ENCODE measurements around the gene TCL1B.
"Not testable (repeated sequence)": the region's sequence is repeated elsewhere in the genome, so short reads cannot be mapped to it uniquely, and the experiment has no call there.

Gene TCL1B

DNA sequence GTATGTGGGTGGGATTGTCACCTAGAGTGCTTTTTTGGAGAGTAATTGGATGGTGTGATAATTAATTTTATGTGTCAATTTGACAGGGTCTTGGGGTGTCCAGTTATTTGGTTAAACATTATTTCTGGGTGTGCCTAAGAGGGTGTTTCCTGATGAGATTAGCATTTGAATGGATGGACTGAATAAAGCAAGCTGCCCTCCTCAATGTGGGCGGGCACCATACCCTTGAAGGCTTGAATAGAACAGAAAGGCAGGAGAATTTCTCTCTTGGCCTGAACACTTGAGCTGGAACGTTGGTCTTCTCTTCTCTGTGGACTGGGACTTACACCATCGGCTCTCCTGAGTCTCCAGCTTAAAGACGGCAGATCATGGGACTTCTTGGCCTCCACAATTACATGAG is 28.8 kb upstream of the TCL1B start:
- H3K36me3 ChIP-seq (ENCODE audit: control insufficient read depth in 2 of 2, insufficient read depth in 2 of 2, low read length in 2 of 2), result no peaks in the 10 kb centered on the region
- H3K4me3 ChIP-seq (ENCODE audit: low read length in 2 of 2), result no peak overlapping the region
- no peaks in the 10 kb centered on the region for H3K9me3 ChIP-seq (ENCODE audit: control insufficient read depth in 2 of 2, low read length in 2 of 2)
- no peaks in the 10 kb centered on the region for H3K4me1 ChIP-seq (ENCODE audit: control insufficient read depth, insufficient read depth, low read length)
- no peak overlapping the region for H3K9ac ChIP-seq (ENCODE audit: low read length in 2 of 2)
- H3K27ac ChIP-seq (ENCODE audit: low read length), result no peak overlapping the region
- H3K27me3 ChIP-seq (ENCODE audit: control insufficient read depth in 1 of 2, insufficient read depth in 2 of 2, low read length in 2 of 2), result peaks cover 12 to 21% of the 10 kb centered on the region in 2 donors

GRCh38 chr14:95659293-95659989 is 26.8 kb upstream of the TCL1B start:
- peaks cover 12 to 23% of the 10 kb centered on the region in 2 donors for H3K27me3 ChIP-seq (ENCODE audit: control insufficient read depth in 1 of 2, insufficient read depth in 2 of 2, low read length in 2 of 2)
- H3K36me3 ChIP-seq (ENCODE audit: control insufficient read depth in 2 of 2, insufficient read depth in 2 of 2, low read length in 2 of 2), result no peaks in the 10 kb centered on the region

DNA sequence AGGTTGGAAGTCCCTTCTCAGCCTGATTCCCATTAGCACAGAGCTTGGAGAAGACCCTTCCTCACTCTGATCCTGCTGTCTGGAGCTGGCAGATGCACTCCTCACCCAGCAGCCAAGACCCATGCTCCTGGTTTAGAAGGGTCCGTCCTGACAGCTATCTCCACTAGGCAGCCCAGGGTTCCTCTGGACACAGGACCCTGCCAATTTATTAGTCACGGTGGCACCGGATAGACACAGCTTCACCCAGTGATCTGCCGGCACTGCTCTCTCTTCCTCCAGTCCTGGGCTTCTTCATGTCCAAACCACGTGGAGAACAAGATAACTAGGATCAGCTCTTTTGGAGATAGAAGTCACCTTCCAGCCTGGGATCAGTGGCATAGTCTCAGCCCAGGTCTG is 26.2 kb upstream of the TCL1B start:
- Histone ChIP-seq H3K4me3 (ENCODE audit: low read length in 2 of 2) (no peak overlapping the region), H3K9ac (ENCODE audit: low read length in 2 of 2) (no peak overlapping the region), H3K27me3 (ENCODE audit: control insufficient read depth in 1 of 2, insufficient read depth in 2 of 2, low read length in 2 of 2) (peaks cover 12 to 23% of the 10 kb centered on the region in 2 donors), H3K36me3 (ENCODE audit: control insufficient read depth in 2 of 2, insufficient read depth in 2 of 2, low read length in 2 of 2) (no peaks in the 10 kb centered on the region), H3K9me3 (ENCODE audit: control insufficient read depth in 2 of 2, low read length in 2 of 2) (no peaks in the 10 kb centered on the region), H3K27ac (ENCODE audit: low read length) (no peak overlapping the region), H3K4me1 (ENCODE audit: control insufficient read depth, insufficient read depth, low read length) (no peaks in the 10 kb centered on the region)

More at GRCh38 chr14:95659293-95659989, 26.8 kb upstream of the TCL1B start:
- Histone ChIP-seq H3K4me1 (ENCODE audit: control insufficient read depth, insufficient read depth, low read length) (no peaks in the 10 kb centered on the region), H3K9me3 (ENCODE audit: control insufficient read depth in 2 of 2, low read length in 2 of 2) (no peaks in the 10 kb centered on the region), H3K27ac (ENCODE audit: low read length) (no peak overlapping the region), H3K4me3 (ENCODE audit: low read length in 2 of 2) (no peak overlapping the region), H3K9ac (ENCODE audit: low read length in 2 of 2) (no peak overlapping the region)

- H3K27ac ChIP-seq (ENCODE audit: low read length), result no peak overlapping the region
These were observed 25.3 kb upstream of the TCL1B start for GRCh38 chr14:95660651-95661515.

GRCh38 chr14:95662376-95663186 is 23.6 kb upstream of the TCL1B start:
- H3K4me3 ChIP-seq (ENCODE audit: low read length in 2 of 2), result no peak overlapping the region
- H3K4me1 ChIP-seq (ENCODE audit: control insufficient read depth, insufficient read depth, low read length), result no peaks in the 10 kb centered on the region
- peaks cover 12 to 29% of the 10 kb centered on the region in 2 donors for H3K27me3 ChIP-seq (ENCODE audit: control insufficient read depth in 1 of 2, insufficient read depth in 2 of 2, low read length in 2 of 2)
- H3K27ac ChIP-seq (ENCODE audit: low read length), result no peak overlapping the region
- H3K9me3 ChIP-seq (ENCODE audit: control insufficient read depth in 2 of 2, low read length in 2 of 2), result no peaks in the 10 kb centered on the region
- no peaks in the 10 kb centered on the region for H3K36me3 ChIP-seq (ENCODE audit: control insufficient read depth in 2 of 2, insufficient read depth in 2 of 2, low read length in 2 of 2)
- no peak overlapping the region for H3K9ac ChIP-seq (ENCODE audit: low read length in 2 of 2)

More at GRCh38 chr14:95660651-95661515, 25.3 kb upstream of the TCL1B start:
- H3K36me3 ChIP-seq (ENCODE audit: control insufficient read depth in 2 of 2, insufficient read depth in 2 of 2, low read length in 2 of 2), result no peaks in the 10 kb centered on the region
- no peaks in the 10 kb centered on the region for H3K9me3 ChIP-seq (ENCODE audit: control insufficient read depth in 2 of 2, low read length in 2 of 2)
- H3K9ac ChIP-seq (ENCODE audit: low read length in 2 of 2), result no peak overlapping the region
- no peaks in the 10 kb centered on the region for H3K4me1 ChIP-seq (ENCODE audit: control insufficient read depth, insufficient read depth, low read length)
- no peak overlapping the region for H3K4me3 ChIP-seq (ENCODE audit: low read length in 2 of 2)
- H3K27me3 ChIP-seq (ENCODE audit: control insufficient read depth in 1 of 2, insufficient read depth in 2 of 2, low read length in 2 of 2), result peaks cover 12 to 23% of the 10 kb centered on the region in 2 donors

DNA sequence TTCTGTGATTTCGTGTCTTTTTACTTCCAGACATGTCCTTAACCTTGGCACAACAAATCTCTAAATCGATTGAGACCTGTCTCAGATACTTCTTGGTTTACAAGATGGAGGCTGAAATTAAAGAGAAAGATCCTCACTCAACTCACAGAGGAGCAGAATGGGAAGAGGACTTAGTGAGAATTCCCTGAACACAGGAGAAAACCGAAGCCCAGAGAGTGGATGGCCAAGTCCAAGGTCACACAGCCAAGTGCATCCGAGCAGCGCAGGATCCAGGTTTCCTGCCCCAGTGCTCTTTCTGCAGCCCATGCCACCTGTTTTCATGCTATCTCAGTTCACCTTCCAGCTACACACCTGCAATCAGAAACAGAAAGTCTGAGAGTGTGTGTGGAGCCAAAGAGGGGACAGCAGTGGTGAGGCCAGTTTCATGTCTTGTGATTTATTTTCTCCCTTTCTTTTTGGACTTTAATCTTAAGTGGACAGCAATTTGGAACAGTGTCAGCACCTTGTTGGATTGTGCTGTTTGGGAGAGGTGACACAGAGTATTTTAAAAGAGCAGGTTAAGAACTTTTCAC is 22.9 kb upstream of the TCL1B start:
- H3K9me3 ChIP-seq (ENCODE audit: control insufficient read depth in 2 of 2, low read length in 2 of 2), result no peaks in the 10 kb centered on the region
- H3K27me3 ChIP-seq (ENCODE audit: control insufficient read depth in 1 of 2, insufficient read depth in 2 of 2, low read length in 2 of 2), result peaks cover 12 to 26% of the 10 kb centered on the region in 2 donors
- H3K4me3 ChIP-seq (ENCODE audit: low read length in 2 of 2), result no peak overlapping the region
- H3K9ac ChIP-seq (ENCODE audit: low read length in 2 of 2), result no peak overlapping the region
- H3K4me1 ChIP-seq (ENCODE audit: control insufficient read depth, insufficient read depth, low read length), result no peaks in the 10 kb centered on the region
- no peaks in the 10 kb centered on the region for H3K36me3 ChIP-seq (ENCODE audit: control insufficient read depth in 2 of 2, insufficient read depth in 2 of 2, low read length in 2 of 2)
- no peak overlapping the region for H3K27ac ChIP-seq (ENCODE audit: low read length)

- no peak overlapping the region for H3K27ac ChIP-seq (ENCODE audit: low read length)
- no peaks in the 10 kb centered on the region for H3K9me3 ChIP-seq (ENCODE audit: control insufficient read depth in 2 of 2, low read length in 2 of 2)
- no peaks in the 10 kb centered on the region for H3K36me3 ChIP-seq (ENCODE audit: control insufficient read depth in 2 of 2, insufficient read depth in 2 of 2, low read length in 2 of 2)
- H3K9ac ChIP-seq (ENCODE audit: low read length in 2 of 2), result no peak overlapping the region
- H3K4me3 ChIP-seq (ENCODE audit: low read length in 2 of 2), result no peak overlapping the region
- no peaks in the 10 kb centered on the region for H3K4me1 ChIP-seq (ENCODE audit: control insufficient read depth, insufficient read depth, low read length)
- peaks cover 9 to 21% of the 10 kb centered on the region in 2 donors for H3K27me3 ChIP-seq (ENCODE audit: control insufficient read depth in 1 of 2, insufficient read depth in 2 of 2, low read length in 2 of 2)
These were observed 22.2 kb upstream of the TCL1B start for GRCh38 chr14:95664066-95664465.

DNA sequence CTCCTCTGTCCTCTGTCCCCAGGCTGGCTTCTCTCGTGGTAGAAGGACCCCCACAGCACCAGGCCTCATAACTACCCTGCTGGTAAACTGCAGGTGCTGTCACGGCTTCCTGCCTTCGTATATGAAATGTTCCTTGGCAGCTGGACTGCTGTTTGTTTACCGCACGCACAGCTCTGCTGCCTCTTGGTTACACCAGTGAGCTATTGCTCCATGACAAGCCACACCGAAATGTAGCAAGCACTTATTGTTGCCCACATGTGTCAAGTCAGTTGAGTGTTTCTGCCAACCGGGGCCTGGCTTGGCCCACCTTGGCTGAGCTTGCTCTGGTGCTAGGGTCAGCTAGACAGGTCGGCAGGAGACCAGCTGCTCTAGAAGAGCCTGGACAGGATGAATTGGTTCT is 21.7 kb upstream of the TCL1B start:
- Histone ChIP-seq H3K4me3 (ENCODE audit: low read length in 2 of 2) (no peak overlapping the region), H3K9me3 (ENCODE audit: control insufficient read depth in 2 of 2, low read length in 2 of 2) (no peaks in the 10 kb centered on the region), H3K27ac (ENCODE audit: low read length) (no peak overlapping the region), H3K36me3 (ENCODE audit: control insufficient read depth in 2 of 2, insufficient read depth in 2 of 2, low read length in 2 of 2) (no peaks in the 10 kb centered on the region), H3K27me3 (ENCODE audit: control insufficient read depth in 1 of 2, insufficient read depth in 2 of 2, low read length in 2 of 2) (peaks cover 9 to 20% of the 10 kb centered on the region in 2 donors), H3K9ac (ENCODE audit: low read length in 2 of 2) (no peak overlapping the region), H3K4me1 (ENCODE audit: control insufficient read depth, insufficient read depth, low read length) (no peaks in the 10 kb centered on the region)

- H3K36me3 ChIP-seq (ENCODE audit: control insufficient read depth in 2 of 2, insufficient read depth in 2 of 2, low read length in 2 of 2); H3K4me3 ChIP-seq (ENCODE audit: low read length in 2 of 2); H3K9me3 ChIP-seq (ENCODE audit: control insufficient read depth in 2 of 2, low read length in 2 of 2); H3K4me1 ChIP-seq (ENCODE audit: control insufficient read depth, insufficient read depth, low read length); H3K9ac ChIP-seq (ENCODE audit: low read length in 2 of 2); H3K27ac ChIP-seq (ENCODE audit: low read length): not testable (repeated sequence)
- peaks cover 3 to 12% of the 10 kb centered on the region in 2 donors for H3K27me3 ChIP-seq (ENCODE audit: control insufficient read depth in 1 of 2, insufficient read depth in 2 of 2, low read length in 2 of 2)
These were observed 20.7 kb upstream of the TCL1B start for GRCh38 chr14:95665530-95665929.

DNA sequence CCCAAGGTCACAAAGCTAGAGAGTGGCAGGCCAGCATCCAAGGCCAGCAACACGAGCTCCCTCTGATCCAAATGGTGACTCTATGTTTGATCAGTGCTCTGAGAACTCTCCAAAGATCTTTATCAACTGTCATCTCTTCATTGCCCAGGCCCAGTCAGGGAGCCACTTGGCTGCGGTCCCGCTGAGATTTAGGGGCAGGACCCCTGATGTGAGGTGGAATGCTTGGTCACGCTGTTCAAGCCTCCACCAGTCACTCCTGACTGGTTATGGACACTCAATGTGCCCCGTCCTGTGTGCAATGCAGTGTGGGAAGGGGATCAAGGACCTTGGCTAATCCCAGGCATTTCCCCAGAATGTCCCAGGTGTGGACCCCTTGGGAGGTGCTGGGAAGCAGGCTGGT is 19.8 kb upstream of the TCL1B start:
- H3K27ac ChIP-seq (ENCODE audit: low read length), result no peak overlapping the region
- no peak overlapping the region for H3K4me3 ChIP-seq (ENCODE audit: low read length in 2 of 2)
- H3K27me3 ChIP-seq (ENCODE audit: control insufficient read depth in 1 of 2, insufficient read depth in 2 of 2, low read length in 2 of 2), result peaks cover 0 to 9% of the 10 kb centered on the region in 2 donors

More for the DNA sequence above, 19.8 kb upstream of the TCL1B start:
- Histone ChIP-seq H3K36me3 (ENCODE audit: control insufficient read depth in 2 of 2, insufficient read depth in 2 of 2, low read length in 2 of 2) (no peaks in the 10 kb centered on the region), H3K9me3 (ENCODE audit: control insufficient read depth in 2 of 2, low read length in 2 of 2) (no peaks in the 10 kb centered on the region), H3K9ac (ENCODE audit: low read length in 2 of 2) (no peak overlapping the region), H3K4me1 (ENCODE audit: control insufficient read depth, insufficient read depth, low read length) (no peaks in the 10 kb centered on the region)

All from stomach smooth muscle (tissue), 2 donors.